AG10803 (cell line): ENCODE data around the gene CLIP1.
A peak's percentile ranks its signal among the peaks of the same experiment; 100 is the strongest.

ENCODE experiments used
- DNase-seq: peaks from one replicate; pipeline ENCODE4 v3.0.0; 2010; ENCODE audit warnings: low read depth
- H3K4me3 ChIP-seq: 2 replicates; pipeline ENCODE4 v1.5.1; 2011; ENCODE audit warnings: mild to moderate bottlenecking, low read length, control low read depth
- CTCF ChIP-seq: conservative IDR thresholded peaks from 2 replicates; pipeline ENCODE4 v1.5.1; 2011; ENCODE audit warnings: mild to moderate bottlenecking, low read length, control low read depth, inconsistent platforms

CLIP1 gene

GRCh38 chr12:122293081-122293480 lies 129.4 kb downstream of the CLIP1 start:
- no peak for DNase-seq
- no peak overlapping the region for H3K4me3 ChIP-seq

GRCh38 chr12:122291431-122291830 lies 131.0 kb downstream of the CLIP1 start:
- DNase-seq = no peak
- TF ChIP-seq CTCF = no peak
- H3K4me3 ChIP-seq = no peak overlapping the region

More at GRCh38 chr12:122293081-122293480, 129.4 kb downstream of the CLIP1 start:
- TF ChIP-seq CTCF = no peak

GRCh38 chr12:122283680-122284079 lies 138.8 kb downstream of the CLIP1 start:
- H3K4me3 ChIP-seq = no peak overlapping the region
- no peak for DNase-seq
- TF ChIP-seq CTCF = no peak

GRCh38 chr12:122282061-122282460 lies 140.4 kb downstream of the CLIP1 start:
- TF ChIP-seq CTCF = no peak
- H3K4me3 ChIP-seq = no peak overlapping the region
- DNase-seq = peak; percentile 83

DNA sequence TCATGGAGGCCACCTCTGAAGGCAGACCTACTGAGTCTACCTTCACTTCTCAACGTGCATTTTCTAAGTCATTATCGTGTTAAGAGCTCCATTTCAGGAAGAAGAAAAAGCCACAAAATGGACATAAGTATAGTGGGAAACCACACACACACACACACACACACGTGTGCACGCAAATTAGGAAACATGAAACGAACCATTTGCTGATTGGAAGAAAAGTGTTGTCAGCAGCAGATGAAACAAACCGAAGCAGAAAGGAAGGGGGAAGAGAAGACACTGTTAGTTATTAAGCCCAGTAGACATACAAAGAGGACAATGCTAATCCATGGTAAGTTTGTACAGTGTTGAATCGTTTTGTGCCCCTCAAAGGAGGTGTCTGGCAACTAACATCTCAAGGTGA lies 146.2 kb downstream of the CLIP1 start:
- no peak for DNase-seq
- H3K4me3 ChIP-seq = no peak overlapping the region
- TF ChIP-seq CTCF = no peak

GRCh38 chr12:122275459-122275858 lies 147.0 kb downstream of the CLIP1 start:
- TF ChIP-seq CTCF = no peak
- DNase-seq = no peak
- H3K4me3 ChIP-seq = no peak overlapping the region

GRCh38 chr12:122266230-122266901 lies 156.1 kb downstream of the CLIP1 start, which contains the start of gene VPS33A:
Gene VPS33A (minus strand): TSS chr12:122266494. CDS start chr12:122266408, 86 bp downstream.
- H3K4me3 ChIP-seq = peak within 1 kb of the TSS; percentile 99
- TF ChIP-seq CTCF = no peak
- peak; percentile 99 for DNase-seq
